HG03064 (cell line): ENCODE results near the gene THBS2.

Source experiments
- ATAC-seq: cut with Tn5 transposase; IDR thresholded peaks from one replicate; pipeline ENCODE4 v1.9.1; 2021; ENCODE audit warnings: low read depth; ENCODE audit not compliant: unreplicated experiment

Gene THBS2

GRCh38 chr6:169251371-169251802, 2.3 kb downstream of the THBS2 start:
- ATAC-seq, result no peak

DNA sequence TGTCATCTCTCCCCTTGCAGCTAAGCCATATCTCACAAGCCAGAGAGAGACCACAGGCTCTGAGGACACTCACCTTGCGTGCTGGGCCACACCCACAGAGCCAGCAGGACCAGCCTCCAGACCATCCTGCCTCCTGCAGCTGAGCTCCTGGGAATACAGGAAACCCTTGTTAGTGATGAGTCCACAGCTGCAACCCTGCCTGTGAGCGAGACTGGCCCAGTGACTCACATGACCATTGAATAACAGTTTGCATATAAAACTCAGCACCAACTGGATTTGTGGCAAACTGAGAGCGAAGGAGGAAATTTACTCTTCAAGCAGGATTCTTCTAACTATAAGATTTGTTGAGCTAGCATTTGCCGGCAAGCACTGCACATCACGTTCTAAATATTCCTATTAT, 3.0 kb downstream of the THBS2 start:
- no peak for ATAC-seq

- ATAC-seq, result no peak
Measured at GRCh38 chr6:169249057-169249456, 4.6 kb downstream of the THBS2 start.

DNA sequence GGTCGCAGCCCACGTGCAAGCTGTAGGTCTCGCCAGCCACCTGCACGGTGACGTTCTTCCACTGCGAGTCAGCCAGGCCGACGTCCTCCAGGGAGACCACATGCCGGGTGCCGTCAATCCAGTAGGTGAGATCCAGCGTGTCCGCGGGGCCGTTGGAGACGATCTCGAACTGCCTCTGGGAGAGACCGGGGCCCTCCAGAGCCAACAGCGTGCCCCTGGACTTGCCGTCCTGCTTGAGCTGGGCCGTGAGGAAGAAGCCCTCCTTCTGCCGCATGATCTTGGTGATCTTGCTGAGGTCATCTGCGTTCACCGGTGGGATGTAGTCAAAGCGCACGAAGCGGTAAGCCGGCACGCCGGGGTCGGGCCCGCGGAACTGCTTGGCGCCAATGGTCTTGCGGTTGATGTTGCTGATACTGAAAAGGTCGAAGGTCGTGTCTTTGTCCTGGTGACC, 5.1 kb downstream of the THBS2 start:
- ATAC-seq, result no peak

DNA sequence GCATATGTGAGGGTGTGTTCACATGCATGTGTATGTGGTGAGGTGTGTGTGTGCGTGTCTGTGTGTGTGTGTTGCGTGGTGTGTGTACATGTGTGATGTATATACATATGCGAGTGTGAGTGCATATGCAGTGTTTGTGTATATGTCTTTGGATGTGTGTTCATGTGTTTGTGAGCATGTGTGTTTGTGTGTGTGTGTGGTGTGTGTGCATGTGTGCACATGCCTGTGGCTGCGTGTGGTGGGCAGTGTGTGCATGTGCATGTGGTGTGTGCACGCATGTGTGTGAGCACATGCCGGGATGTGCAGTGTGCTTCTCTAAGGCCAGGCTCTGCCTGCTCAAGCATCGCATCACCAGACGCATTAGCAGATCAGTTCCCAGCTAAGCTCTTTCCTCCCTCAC, 5.7 kb downstream of the THBS2 start:
- no peak for ATAC-seq

DNA sequence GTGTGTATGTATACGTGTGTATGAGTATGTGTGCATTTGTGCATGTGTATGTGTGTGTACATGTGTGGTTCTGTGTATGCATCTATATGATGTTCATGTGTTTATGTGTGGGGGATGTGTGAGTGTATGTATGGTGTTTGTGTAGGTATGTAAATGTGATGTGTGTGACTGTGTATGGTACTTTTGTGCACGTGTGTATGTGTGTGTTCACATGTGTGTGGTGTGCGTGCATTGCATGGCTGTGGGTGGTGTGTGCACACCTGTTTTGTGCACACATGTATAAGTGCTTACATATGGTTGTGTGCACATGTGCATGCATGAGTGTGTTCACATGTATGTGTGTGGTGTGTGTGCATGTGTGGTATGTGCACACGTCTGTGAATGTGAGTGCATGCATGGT, 6.2 kb downstream of the THBS2 start:
- ATAC-seq, result no peak

- ATAC-seq, result no peak
Measured at GRCh38 chr6:169246445-169246844, 7.2 kb downstream of the THBS2 start.

DNA sequence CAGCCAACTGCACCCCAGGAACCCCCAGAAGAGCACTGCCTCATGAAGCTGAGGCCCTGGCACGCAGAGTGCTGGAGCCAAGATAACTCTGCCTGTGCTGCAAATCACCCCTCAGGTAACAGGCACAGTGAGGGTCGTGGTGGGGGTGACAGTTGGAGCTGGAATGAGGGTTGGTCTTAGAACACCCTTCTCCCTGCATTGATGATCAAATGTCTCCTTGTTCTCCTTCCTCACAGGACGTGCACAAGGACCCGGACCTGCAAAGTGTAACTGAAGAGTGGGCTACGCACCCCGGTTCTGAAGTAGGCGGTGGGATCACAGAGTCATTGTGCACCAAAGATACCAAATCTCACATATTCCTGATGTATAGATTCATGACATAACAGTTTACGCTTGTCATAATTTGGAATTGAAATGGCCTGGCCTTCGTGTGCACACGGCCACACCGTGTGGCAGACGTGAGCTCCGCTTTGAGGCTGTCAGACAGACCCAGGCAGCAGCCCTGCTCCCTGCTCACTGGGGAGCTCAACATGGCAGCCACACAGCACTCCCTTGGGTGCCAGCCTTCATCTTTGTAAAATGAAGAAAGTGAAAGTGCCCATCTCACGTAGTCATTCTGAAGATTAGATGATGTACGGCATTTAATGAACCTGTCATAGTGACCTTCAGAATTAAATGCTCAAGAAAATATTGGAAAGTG, 8.8 kb downstream of the THBS2 start:
- no peak for ATAC-seq

GRCh38 chr6:169243661-169244060, 10.0 kb downstream of the THBS2 start:
- no peak for ATAC-seq

DNA sequence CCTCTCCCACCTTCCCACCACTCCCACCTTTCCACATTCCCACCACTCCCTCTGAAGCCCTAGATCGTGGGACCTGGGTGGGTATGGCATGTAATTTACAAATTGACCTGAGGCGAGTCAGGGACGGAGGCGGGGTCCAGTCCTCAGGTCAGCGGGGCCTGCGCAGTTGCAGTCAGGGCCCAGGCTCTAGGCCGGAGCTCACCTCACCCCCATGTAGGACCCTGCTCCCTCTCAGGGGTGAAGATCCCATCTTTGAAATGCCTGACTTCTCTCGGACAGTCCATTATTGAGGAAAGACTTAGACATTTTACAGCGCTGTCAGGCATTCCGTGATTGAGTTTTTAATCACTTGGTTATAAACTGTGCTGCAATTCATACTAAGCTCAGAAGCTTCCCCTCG, 10.5 kb downstream of the THBS2 start:
- no peak for ATAC-seq

DNA sequence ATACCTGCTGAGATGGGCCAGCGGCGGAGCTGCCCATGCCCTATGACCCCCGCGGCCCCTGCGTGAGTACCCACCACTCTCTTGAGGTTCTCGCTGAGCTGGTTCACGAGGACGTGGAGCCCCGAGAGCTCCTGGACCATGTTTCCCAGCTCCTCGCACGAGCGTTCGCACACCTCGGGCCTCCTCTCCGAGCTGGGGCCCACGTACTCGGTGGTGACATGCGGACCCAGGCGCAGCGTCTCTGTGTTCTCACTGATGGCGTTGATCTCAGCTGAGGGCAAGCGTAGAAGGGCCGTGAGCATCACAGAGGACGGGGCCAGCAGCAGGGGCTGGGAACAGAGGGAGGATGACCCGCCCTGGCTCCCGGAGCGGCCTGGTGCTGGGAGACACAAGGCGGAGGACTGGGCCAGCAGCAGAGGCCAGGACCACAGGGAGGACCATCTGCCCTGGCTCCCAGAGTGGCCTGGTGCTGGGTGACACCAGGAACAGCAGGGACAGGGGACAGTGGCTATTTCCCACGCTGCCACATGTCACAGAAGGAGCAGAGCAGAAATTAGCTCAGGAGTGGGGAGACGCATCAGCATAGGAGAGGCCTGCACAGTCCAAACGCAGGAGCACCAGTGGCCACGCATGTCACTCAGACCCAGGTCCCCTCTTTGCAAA, 11.8 kb downstream of the THBS2 start:
- ATAC-seq, result no peak

DNA sequence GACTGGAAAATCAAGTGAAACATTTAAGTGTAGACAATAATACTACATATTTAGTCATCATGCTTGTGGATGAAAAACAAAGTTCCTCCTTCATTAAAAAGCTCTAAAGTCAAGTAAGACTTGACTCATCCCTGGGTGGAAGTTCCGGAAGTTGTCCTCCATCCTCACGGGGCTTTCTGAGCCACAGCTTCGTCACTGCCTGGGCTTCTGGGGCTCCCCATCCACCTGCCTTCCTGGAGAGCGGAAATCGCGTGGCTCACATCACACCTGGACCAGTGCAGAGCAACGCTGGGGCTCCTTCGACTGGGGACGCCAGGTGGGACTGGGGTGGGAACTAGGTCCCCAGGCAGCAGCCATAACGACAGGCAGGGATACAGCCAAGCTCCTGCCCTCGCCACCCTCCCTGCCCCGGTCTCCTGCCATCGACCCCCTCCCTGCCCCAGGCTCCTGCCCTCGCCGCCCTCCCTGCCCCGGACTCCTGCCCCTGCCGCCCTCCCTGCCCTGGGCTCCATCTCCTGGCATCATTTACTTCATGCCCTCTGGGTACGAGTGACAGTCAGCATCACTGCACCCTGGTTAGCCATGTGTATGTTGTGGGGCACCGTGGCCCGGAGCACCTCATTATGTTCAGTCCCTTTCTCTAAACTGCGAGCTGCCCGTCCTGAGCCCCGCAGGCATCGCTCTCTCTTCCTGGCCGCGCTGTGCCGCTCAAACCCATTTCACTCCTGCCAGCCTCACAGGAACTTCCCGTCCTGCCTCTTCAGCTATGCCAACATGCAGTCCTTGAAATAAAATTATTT, 12.9 kb downstream of the THBS2 start:
- no peak for ATAC-seq

DNA sequence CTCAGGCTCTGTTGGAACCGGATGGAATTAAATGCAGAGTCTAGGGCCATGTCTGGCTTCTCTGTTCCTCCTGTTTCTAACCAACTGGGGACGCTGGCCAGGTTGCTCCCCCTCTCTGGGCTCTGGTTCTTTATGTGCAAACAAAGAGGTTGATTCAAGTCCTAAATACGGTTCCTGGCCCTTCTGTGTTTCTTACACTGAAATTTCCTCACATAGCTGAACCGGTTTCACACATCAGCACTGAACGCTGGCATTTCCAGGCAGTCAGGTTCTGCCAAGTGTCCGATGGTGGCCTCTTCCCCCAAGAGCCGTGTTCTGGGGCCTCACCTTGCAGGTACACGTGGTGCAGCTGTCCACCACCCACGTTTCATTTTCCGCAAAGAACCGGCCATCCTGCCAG, 13.5 kb downstream of the THBS2 start:
- no peak for ATAC-seq

- ATAC-seq, result no peak
Measured at GRCh38 chr6:169239181-169239580, 14.5 kb downstream of the THBS2 start.

DNA sequence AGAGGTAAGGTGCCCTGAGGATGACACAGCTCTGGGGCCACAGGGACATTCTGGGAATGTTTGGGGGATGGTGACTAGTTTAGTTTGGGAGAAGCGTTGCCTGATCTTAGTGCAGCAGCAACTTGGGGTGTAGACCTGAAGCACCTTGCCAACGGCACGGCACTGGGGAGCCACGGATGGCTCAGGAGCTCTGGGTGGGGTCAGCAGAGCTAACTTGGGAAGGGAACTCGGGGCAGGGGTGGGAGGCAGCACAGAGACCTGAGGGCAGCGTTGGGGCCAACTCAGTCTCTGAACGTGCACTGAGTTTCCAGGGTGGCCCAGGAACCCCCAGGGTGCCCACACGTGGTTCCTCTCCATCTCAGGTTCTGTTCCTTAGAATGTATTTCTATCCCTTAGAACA, 14.9 kb downstream of the THBS2 start:
- ATAC-seq, result no peak

- no peak for ATAC-seq
Measured at GRCh38 chr6:169237496-169238134, 16.0 kb downstream of the THBS2 start.

GRCh38 chr6:169236988-169237387, 16.7 kb downstream of the THBS2 start:
- no peak for ATAC-seq

DNA sequence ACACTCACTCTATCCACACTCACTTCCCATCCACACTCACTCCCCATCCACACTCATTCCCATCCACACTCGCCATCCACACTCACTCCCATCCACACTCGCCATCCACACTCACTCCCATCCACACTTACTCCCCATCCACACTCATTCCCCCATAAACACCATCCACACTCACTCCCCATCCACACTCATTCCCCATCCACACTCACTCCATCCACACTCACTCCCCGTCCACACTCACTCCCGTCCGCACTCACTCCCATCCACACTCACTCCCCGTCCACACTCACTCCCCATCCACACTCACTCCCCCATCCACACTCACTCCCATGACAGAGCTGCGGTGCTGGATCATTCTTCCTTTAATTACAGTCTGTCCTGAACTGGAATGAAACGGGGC, 17.1 kb downstream of the THBS2 start:
- ATAC-seq, result no peak

DNA sequence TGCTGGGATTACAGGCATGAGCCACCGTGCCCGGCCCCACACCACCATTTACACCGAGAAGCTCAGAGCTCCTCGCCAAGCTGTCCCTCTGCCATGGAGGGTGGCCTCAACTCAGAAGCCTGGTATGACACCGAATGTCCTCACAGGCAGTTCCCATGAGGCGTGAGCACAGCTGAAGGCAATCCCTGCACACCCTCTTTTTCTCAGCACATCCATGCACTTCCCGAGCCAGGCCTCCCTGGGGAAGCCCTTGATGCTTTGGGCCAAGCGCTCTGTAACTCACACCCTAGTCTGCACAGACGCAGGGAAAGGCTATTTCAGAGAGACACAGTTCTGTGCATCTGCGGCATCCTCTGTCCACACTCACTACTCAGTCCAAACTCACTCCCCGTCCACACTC, 18.4 kb downstream of the THBS2 start:
- ATAC-seq, result no peak

DNA sequence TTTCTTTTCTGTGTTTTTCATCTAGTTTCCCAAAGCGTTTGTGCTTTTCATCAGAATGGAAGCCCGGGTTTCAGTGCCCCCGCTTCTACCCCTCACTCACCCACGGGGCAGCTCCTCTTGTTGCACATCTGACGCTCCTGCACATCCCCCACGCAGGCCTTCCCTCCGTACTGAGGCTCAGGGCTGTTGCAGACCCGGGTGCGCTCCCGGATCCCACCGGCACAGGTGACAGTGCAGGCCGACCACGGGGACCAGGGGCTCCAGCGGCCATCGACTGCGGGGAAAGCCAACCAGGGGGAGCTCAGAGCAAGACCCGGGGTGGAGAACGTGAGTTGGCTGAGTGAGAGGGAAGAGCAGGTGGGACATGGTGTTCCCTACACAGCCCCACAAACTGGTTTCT, 19.0 kb downstream of the THBS2 start:
- ATAC-seq, result no peak

- no peak for ATAC-seq
Measured at GRCh38 chr6:169233832-169234231, 19.8 kb downstream of the THBS2 start.
